Fibroblast of gingiva (primary cell): ENCODE measurements around the gene CD2AP.
"Not testable (repeated sequence)": the region's sequence is repeated elsewhere in the genome, so short reads cannot be mapped to it uniquely, and the experiment has no call there.

Experiments
- DNase-seq: peaks from one replicate; pipeline ENCODE4 v3.0.0-alpha.2; 2011; ENCODE audit warnings: low read depth

CD2AP gene

DNA sequence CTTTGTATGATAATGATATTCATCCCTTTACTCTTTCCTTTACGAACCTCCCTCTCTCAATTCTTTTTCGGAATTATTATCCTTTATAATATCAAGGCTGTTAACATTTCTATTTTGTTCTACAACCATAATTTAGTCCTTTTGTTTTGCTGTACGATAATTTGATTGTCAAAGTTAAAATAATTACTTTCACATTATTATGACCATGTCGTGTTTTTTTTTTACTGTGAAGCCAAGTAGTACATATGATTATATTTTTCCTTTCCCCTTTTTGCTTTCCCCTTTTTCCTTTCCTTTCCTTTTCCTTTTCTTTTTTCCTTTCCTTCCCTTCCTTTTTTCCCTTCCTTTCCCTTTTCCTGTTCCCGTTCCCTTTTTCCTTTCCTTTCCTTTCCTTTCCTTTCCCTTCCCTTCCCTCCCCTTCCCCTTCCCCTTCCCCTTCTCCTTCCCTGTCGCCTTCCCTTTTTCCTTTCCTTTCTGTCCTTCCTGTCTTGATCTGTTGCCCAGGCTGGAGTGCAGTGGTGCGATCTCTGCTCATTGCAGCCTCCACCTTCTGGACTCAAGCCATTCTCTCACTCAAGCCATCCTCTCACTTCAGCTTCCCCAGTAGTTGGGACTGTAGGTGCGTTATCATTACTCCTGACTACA, 19.5 kb downstream of the CD2AP start:
- no peak for DNase-seq

DNA sequence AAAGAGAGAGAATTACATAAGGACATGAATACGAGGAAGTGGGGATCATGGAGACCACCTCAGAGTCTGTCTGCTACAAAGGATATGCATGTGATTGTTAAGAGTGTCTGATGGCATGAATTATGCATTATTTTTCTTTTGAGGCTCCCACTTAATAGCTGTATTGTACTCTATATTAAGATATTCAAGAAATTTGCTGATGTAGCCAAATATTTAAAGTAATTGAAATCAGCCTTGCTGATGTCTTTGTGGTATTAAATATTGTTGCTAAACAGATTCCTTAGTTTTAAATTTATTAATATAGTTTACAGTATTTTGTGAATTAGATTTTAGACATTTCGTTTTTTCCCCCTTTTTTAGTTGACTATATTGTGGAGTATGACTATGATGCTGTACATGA, 25.3 kb downstream of the CD2AP start:
- DNase-seq, result no peak

DNA sequence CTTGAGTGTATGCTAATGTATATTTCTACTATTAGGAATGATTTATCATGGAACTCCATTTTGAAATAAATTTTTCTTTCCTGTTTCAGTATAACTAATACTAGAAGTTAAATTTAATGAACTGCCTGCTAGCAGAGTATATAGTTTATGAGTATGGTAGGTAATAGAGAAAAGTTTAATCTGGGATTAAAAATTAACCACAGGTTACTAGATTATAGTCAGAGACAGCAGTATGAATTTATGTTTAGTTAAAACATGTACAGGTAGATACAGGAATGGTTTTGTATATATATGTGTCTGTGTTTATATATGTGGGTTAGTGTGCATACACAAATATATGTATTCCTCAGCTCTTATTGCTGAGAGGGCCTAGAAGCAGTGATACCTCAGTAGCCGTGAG, 32.3 kb downstream of the CD2AP start:
- DNase-seq, result no peak

DNA sequence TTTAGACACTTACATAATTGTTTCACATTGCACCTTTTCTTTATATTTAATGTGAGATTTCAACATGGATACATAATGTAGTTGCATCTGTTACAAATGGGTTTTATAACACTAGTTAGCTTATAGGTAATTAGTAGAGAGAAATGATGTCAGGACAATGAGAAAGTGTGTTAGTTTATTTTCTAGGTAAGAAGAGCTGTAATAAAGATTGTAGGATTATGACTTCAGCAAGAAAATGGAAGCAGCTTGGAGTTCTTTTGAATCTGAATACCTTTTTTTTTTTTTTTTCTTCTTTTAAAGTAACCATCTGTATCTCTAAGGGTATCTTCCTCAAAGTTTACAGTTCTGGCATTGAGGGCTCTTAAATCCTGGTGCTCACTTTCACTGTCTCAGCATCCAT, 35.3 kb downstream of the CD2AP start:
- DNase-seq, result no peak

DNA sequence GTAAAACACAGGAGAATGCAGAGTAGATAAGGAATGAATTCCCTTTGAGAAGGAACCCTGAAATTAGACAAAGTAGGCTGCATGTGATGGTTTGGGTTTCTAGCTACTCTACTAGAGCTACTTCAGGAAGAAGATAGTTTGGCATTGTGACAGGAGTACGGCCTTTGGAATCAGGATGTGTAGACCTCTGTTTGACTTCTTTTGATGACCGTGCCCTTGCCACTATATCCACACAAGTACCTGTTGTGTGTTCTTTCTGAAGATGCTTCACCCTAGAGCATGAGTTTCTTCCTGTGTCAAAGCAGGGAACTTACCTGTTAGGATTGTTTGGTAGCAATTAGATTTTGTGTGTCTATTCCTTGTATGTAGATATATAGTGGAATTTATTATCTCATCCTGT, 41.7 kb downstream of the CD2AP start:
- DNase-seq, result no peak

DNA sequence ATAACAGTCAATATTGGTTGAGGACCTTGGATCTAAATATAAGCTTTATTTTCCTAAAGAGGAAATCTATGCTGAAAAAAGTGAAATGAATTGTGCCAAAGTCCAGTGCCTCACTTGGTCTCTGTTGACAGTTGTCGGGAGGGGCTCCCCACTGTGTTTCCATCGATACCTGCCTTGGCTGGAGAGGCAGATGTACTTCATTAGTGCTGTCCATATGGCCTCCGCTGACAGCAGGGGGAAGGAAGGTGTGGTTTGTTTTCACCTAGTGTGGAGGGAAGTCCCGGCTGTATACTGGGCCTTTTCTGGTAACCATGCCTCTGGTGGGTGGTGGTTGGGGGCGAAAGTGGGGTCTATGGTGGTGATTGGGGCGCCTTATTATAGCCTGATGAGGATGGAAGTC, 42.7 kb downstream of the CD2AP start:
- DNase-seq, result no peak

DNA sequence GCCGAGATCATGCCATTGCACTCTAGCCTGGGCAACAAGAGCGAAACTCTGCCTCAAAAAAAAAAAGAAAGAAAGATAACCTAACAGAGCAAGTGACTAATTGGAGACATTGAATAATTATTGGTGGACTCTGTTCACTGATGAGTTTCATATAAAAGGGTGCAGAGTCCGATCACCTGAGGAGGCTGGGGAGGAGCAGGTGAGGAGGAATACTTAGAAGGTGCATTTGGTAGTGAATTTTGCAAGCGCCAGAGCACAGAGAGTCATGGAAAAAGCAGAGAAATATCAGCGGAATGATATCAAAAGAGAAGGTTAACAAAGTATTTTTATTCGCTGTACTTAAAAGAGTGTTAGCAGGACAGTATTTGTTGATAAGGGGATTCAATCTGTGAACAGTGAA, 44.4 kb downstream of the CD2AP start:
- DNase-seq, result no peak

DNA sequence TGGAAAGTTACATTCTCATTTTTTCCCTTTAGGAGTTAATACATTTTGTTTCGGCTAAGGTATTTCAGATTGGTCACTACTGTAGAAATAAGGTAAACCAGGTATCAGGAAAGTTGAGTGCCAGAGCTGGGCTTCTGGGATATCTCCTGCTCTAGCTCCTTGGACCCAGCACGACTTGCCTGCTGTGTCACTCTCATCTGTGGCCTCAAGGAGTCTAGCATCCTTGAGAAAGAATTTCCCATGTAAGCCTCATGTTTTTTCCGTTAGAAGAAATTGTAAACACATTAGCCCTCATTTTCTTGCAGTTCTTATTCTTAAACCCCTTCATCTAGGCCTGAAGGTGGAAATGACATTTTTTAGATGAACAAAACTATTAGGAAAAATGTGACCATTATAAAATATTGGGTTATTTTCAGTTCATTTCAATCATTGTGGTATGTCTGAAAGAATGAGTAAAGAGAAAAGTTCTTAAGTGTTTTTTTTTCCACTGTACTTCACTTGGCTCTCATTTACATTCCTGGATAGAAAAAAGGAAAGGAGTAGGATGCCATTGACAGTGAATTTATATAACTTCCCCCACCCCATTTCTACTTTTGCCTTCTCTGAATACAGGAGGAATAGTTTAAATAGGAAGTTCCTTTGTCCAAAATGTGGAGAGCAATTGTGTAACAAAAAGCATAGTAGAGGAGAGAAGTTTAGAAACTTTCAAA, 46.7 kb downstream of the CD2AP start:
- DNase-seq, result no peak

DNA sequence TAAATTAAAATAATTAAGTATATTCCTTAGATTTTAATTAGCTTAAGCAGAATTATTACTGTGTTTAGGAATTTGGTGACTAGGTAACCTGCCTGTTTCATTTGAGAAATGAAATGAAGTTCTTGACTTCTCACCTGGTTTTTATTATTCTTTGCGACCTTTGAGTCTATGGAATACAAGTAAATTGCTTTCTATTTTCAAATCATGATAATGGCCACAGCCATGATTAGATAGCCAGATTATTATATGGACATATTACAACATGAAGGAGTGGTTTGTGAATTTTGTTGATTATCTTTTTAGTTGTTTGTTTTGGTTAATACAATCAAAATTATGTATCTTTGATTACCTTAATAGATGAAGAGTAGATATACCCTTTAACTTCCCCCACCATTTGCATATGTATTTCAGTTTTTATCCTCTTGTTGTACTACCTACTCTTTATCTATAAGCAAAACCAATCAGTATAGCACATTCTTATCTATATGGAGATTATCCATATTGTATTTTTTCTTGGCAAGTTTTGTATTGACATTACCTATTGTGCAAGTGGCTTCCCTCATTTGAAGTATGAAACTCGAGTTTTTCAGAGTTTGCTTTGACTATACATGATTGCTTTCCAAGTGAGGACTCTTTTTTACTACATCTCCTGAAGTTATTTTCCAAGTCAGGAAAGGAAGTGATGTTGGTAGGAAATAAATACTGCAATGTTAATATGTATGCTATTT, 47.9 kb downstream of the CD2AP start:
- DNase-seq, result no peak

DNA sequence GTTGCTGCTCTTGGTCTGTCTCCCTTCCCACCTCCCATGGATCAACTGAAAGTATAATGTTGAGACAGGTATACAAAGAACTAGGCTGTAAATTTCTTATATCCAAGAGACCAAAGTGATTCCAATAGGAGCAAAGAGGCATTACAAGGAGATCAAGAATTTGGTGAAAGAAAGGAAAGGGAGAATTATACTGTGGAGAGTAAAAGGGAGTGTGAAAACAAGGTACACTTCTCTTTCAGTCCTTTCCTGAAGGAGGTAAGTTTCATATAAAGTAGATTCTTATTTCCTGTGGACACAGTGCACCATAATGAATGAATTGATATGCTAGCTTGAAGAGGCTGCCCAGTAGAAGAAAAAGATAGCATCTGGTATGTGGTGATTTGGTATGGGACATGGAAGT, 49.7 kb downstream of the CD2AP start:
- no peak for DNase-seq

DNA sequence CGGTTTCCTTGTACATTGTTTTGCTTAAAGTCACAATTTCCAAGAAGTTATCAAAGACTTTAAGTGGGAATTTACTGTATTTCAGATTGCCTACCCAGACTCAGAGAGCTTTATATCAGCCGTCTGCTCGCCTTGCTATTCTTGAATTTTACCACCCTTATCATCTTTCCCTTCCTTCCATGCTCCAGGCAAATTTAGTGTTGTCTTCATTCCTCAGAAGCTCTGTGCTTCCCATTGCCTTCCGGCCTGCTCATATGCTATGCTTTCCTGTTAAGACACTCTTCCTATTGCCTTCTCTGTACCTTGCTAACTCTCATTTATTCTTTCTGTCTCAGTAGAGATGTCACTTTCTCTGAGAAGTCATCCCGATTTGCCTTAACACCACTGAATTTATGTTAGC, 52.1 kb downstream of the CD2AP start:
- no peak for DNase-seq

DNA sequence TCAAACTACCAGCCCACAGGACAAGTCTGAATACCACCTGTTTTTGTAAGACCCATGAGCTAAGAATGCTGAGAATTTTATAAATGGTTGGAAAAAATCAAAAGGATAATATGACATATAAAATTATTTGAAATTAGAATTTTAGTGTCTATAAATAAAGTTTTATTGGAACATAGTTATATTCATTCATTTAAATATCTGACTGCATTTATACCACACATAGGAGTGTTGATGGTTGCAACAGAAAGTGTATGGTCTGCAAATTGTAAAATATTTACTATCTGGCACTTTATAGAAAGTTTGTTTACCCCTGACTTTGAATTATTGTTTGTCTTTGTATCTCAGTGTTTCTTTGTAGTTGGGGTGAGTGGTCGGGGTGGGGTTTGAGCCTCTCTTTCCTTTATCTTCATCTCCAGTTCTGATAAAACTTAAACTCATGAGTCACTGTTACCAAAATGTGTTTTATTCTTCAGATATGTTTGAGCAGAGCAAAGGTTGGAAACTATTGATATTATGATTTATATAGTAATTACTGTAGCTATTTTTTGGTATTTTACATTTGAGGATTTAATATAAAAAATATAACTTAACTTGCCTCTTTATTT, 55.5 kb downstream of the CD2AP start:
- DNase-seq, result no peak

DNA sequence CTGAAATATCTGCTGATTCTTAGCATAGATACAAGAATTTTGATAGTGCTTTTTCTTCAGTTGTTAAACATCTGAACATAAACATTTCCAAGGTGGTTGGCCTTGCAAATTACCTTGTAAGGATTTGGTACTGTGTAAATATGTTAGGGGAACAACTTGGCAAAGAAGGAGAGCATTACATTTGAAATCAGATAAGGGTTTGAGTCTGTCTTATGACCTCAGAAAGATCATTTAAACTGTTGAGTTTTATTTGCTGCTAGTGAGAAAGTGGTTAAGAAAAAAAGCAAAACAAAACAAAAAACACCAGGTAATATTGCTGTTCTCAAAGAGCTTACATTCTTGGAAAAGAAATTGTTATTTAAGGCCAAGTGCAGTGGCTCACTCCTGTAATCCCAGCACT, 56.5 kb downstream of the CD2AP start:
- DNase-seq, result no peak

DNA sequence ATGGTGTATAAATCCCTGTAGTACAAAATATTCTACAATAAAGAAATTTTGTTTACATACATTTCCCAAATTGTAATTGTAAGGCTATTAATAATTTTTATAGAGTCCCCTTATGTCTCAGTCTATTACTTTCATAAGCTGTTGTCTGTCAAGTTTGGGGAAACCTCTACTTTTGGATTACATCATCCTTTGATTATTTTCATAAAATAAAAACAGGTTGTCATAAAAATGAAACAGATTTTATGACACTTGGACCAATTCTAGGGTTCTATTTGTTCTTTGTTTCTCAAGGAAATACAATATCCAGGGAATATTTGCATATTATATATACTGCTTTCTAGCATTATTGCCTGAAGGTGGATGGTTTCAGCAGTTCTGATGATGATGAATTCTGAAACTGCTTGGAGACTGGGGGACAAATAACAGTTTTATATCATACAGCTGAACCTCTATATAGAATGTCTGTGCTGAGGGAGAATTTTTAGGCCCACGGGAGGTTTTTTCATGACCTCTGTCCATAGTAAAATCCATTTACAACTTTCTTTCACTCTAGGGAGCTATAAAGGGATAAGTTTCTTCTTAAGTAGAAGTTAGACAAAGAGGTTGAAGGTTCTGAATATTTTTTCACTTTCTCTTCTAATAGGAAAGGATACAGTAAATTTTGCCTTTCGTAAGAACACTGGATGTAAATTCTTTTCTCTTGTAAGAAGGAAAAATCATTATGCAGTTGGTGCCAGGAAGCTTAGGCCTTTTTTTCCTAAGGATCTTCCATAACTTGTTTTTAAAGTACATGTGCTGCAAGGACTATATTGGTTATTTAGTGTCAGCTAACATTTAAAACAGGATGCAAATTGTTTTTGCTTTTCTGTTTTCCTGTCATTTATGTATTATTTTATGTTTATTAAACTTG, 58.0 kb downstream of the CD2AP start:
- no peak for DNase-seq

DNA sequence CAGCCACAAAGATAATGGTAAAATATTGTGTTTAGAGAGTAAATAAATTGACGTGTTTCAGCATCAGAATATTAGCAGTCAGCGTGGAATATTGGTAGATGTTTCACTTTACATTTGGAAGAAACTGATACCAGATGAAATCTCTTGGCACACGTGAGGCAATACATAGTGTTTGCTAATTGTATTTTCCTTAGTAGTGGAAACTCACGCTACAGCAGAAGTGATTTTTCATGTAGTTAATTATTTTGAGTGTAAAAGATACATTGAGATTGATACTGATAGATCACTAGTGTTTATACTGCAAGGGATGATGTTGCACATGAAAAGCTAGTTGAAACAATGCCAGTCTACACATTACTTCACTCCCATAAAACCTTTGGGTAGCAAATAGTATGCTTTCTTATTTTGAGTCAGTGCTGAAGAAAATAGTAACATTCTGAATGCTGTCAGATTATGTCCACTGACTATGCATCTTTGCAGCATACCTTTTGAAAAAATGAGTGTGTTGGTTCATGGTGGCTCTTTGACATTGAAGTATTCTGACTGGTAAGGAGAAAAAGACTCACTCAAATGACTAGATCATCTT, 59.3 kb downstream of the CD2AP start:
- no peak for DNase-seq

DNA sequence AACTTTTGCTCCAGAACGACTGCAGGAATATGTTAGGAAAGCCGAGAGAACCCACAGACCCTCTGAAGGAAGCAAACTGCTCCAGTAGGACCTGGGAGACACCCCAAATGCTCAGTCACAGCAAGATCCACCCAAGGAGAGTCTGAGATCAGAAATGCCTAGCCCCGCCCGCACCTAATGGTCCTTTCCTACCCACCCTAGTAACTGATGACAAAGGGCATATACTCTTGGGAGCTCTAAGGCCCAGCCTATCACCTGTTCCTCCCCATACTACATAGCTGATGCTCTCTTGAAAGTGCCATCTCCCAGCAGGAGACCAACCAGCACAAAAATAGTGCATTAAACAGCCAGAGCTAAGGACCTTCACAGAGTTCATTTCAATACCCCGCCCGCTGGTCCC, 67.6 kb downstream of the CD2AP start:
- no peak for DNase-seq

DNA sequence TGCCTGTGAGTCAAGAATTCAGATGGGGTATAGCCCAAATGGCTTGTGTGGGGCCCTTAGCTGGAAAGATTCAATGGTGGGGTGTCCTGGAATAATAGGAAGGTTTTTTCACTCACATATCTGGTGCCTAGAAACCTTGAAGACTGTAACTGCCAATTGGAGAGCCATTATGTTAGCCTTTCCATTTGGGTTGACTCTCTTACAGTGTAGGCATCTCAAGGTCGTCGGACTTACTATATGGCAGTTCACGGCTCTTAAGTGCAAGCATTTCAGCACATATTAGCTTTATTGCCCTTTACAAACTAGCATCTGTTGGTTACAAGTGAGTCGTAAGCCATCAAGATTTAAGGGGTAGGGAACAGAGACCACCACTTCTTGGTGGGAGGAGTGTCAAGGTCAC, 74.1 kb downstream of the CD2AP start:
- DNase-seq, result no peak

DNA sequence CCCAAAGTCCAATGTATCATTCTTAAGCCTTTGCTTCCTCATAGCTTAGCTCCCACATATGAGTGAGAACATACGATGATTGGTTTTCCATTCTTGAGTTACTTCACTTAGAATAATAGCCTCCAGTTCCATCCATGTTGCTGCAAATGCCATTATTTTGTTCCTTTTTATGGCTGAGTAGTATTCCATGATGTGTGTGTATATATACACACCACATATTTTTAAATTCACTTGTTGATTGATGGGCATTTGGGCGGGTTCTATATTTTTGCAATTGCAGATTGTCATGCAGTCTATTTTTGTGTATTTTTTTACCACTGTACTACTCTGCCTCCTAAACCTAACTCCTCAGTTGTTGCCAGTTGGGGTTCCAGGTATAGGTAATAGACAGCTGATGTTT, 74.7 kb downstream of the CD2AP start:
- DNase-seq, result no peak

DNA sequence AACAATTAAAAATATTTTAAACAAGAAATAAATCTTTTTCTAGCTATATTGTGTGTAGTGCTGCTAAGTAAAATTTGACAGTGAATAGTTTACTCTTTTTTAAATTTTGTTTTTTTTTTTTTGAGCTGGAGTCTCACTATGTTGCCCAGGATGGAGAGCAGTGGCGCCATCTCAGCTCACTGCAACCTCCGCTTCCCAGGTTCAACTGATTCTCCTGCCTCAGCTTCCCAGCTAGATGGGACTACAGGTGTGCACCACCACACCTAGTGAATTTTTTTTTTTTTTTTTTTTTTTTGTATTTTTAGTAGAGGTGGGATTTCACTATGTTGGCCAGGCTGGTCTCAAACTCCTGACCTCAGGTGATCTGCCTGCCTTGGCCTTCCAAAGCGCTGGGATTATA, 75.7 kb downstream of the CD2AP start:
- DNase-seq, result not testable (repeated sequence)

DNA sequence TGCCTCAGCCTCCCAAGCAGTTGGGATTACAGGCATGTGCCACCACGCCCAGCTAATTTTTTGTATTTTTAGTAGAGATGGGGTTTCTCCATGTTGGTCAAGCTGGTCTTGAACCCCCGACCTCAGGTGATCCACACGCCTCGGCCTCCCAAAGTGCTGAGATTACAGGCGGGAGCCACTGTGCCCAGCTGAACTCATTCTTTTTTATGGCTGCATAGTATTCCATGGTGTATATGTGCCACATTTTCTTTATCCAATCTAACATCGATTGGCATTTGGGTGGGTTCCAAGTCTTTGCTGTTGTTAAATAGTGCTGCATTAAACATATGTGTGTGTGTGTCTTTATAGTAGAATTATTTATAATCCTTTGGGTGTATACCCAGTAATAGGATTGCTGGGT, 78.9 kb downstream of the CD2AP start:
- DNase-seq, result not testable (repeated sequence)

DNA sequence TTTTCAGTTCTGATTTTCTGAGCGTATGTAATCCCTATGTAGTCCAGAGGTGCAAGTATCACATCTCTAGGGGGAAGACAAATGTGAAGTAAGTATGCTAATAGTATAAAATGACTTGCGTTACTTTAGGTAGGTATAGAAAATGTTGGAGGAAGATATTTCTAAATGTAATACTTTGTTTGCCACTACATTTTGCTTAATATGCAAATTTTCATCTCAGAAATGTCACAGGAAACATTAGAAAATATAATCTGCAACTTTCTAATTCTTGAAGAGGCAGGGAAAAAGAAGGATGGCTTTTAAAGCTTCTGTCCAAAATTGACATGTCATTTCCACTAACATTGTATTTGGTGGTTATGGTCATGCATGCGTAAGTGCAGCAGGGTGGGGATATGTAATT, 85.6 kb downstream of the CD2AP start:
- no peak for DNase-seq

DNA sequence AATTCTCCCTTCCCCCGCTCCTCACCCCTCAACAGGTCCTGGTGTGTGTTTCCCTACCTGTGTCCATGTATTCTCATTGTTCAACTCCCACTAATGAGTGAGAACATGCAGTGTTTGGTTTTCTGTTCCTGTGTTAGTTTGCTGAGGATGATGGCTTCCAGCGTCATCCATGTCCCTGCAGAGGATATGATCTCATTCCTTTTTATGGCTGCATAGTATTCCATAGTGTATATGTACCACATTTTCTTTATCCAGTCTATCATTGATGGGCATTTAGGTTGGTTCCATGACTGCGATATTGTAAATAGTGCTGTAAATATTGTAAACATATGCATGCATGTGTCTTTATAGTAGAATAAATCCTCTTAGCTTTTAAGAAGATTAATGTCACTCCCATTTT, 89.0 kb downstream of the CD2AP start:
- DNase-seq, result not testable (repeated sequence)
